HepG2 (cell line): ENCODE measurements around the gene SYVN1. TPM values are rescaled to one million over a fixed set of nuclear protein-coding genes. Genes with fewer than 3 reads are reported as not detected.

Experiments
- ARHGAP35 ChIP-seq: sonication (generic); formaldehyde crosslinking; IDR thresholded peaks from 2 replicates; pipeline ENCODE4 v1.9.0; 2022; ENCODE audit warnings: mild to moderate bottlenecking, inconsistent platforms, moderate library complexity, missing genetic modification reagents, borderline replicate concordance
- ASH2L ChIP-seq: fragments of 300-600, 200-600 bp; sonication (generic); IDR thresholded peaks from 2 replicates; pipeline ENCODE4 v1.7.0; 2017; ENCODE audit warnings: low read depth, mild to moderate bottlenecking, moderate library complexity, mixed read lengths, low read length; ENCODE audit not compliant: insufficient read length
- BRCA1 ChIP-seq: sonication (generic); formaldehyde crosslinking; IDR thresholded peaks from 2 replicates; pipeline ENCODE4 v1.4.0; 2020; ENCODE audit warnings: missing genetic modification reagents
- GATA4 ChIP-seq: sonication (generic); IDR thresholded peaks from 2 replicates; pipeline ENCODE4 v1.6.1; 2016; ENCODE audit warnings: antibody characterized with exemption, low read depth, borderline replicate concordance
- KAT8 ChIP-seq: IDR thresholded peaks from 2 replicates; pipeline ENCODE4 v1.6.1; 2016; ENCODE audit warnings: missing genetic modification reagents, missing compliant biosample characterization
- KLF15 ChIP-seq: sonication (generic); formaldehyde crosslinking; IDR thresholded peaks from 2 replicates; pipeline ENCODE4 v1.8.1; 2023; ENCODE audit warnings: borderline replicate concordance, mild to moderate bottlenecking, inconsistent platforms, missing genetic modification reagents, mixed read lengths
- KMT2A ChIP-seq: sonication (generic); formaldehyde crosslinking; IDR thresholded peaks from 2 replicates; pipeline ENCODE4 v1.4.0; 2020; ENCODE audit warnings: missing genetic modification reagents
- LBX2 ChIP-seq: sonication (generic); formaldehyde crosslinking; IDR thresholded peaks from 2 replicates; pipeline ENCODE4 v1.5.0; 2020; ENCODE audit warnings: missing genetic modification reagents, mild to moderate bottlenecking, borderline replicate concordance
- LCORL ChIP-seq, 2 experiments: fragments of 450-650 bp in 1 of 2; sonication (generic) in 1 of 2; formaldehyde crosslinking in 1 of 2; IDR thresholded peaks; 2 replicates each; pipeline versions ENCODE4 v1.5.0 to v1.6.1; 2017 to 2020; ENCODE audit warnings: antibody characterized with exemption in 1 of 2, missing genetic modification reagents in 1 of 2
- MED1 ChIP-seq: sonication (generic); formaldehyde crosslinking; IDR thresholded peaks from 2 replicates; pipeline ENCODE4 v1.4.0; 2020; ENCODE audit warnings: missing genetic modification reagents
- NFKB2 ChIP-seq: sonication (generic); formaldehyde crosslinking; IDR thresholded peaks from 2 replicates; pipeline ENCODE4 v1.4.0; 2020; ENCODE audit warnings: missing genetic modification reagents, borderline replicate concordance
- NFYB ChIP-seq: sonication (generic); formaldehyde crosslinking; IDR thresholded peaks from 2 replicates; pipeline ENCODE4 v1.4.0; 2020; ENCODE audit warnings: missing genetic modification reagents
- POLR2AphosphoS2 ChIP-seq: IDR thresholded peaks from 2 replicates; pipeline ENCODE4 v1.6.1; 2011; ENCODE audit warnings: low read depth, low read length, improper control_type of control experiment
- RBFOX2 ChIP-seq: fragments of 200-400 bp; formaldehyde crosslinking; IDR thresholded peaks from 2 replicates; pipeline ENCODE4 v1.6.1; 2017; ENCODE audit warnings: low read depth, mild to moderate bottlenecking, low read length
- SP4 ChIP-seq: sonication (generic); formaldehyde crosslinking; IDR thresholded peaks from 2 replicates; pipeline ENCODE4 v1.8.1; 2023; ENCODE audit warnings: mild to moderate bottlenecking, missing genetic modification reagents
- ZBTB1 ChIP-seq: sonication (generic); formaldehyde crosslinking; IDR thresholded peaks from 2 replicates; pipeline ENCODE4 v1.4.0; 2020; ENCODE audit warnings: missing genetic modification reagents, borderline replicate concordance
- ZBTB44 ChIP-seq: sonication (generic); formaldehyde crosslinking; IDR thresholded peaks from 2 replicates; pipeline ENCODE4 v1.4.0; 2020; ENCODE audit warnings: missing genetic modification reagents
- ZFP1 ChIP-seq: IDR thresholded peaks from 2 replicates; pipeline ENCODE4 v1.6.1; 2016
- ZFP36 ChIP-seq: fragments of 150-350 bp; IDR thresholded peaks from 2 replicates; pipeline ENCODE4 v1.6.1; 2018; ENCODE audit warnings: borderline replicate concordance, low read length, low read depth; ENCODE audit not compliant: partially characterized antibody
- ZKSCAN5 ChIP-seq: sonication (generic); formaldehyde crosslinking; IDR thresholded peaks from 2 replicates; pipeline ENCODE4 v1.5.1; 2020; ENCODE audit warnings: mild to moderate bottlenecking, missing genetic modification reagents
- ZNF501 ChIP-seq: sonication (generic); formaldehyde crosslinking; IDR thresholded peaks from 2 replicates; pipeline ENCODE4 v1.5.1; 2020; ENCODE audit warnings: mild to moderate bottlenecking, moderate library complexity, missing genetic modification reagents
- ZNF552 ChIP-seq: sonication (generic); formaldehyde crosslinking; IDR thresholded peaks from 2 replicates; pipeline ENCODE4 v1.9.0; 2022; ENCODE audit warnings: missing genetic modification reagents, mild to moderate bottlenecking, borderline replicate concordance
- ZNF737 ChIP-seq: sonication (generic); formaldehyde crosslinking; IDR thresholded peaks from 2 replicates; pipeline ENCODE4 v1.5.0; 2020; ENCODE audit warnings: missing genetic modification reagents, mild to moderate bottlenecking, borderline replicate concordance
- polyA plus RNA-seq, 8 experiments: library from polyadenylated mRNA; depleted of rRNA in 3 of 8; stranded (reverse) in 7 of 8; unstranded in 1 of 8; fragments of >200 nt; fragmentation: Illumina TruSeq in 4 of 8; extraction: Trizol in 4 of 8; gene quantifications; 2 replicates each; pipeline versions ENCODE4 v1.2.1 to v1.2.3, GENCODE V29; 2011 to 2016; ENCODE audit warnings: low read depth in 4 of 8, missing spikeins in 1 of 8, mixed read lengths in 1 of 8; ENCODE audit not compliant: insufficient read depth in 1 of 8
- total RNA-seq, 5 experiments: library from RNA; depleted of rRNA; stranded (reverse); fragments of >200 nt; fragmentation: Illumina TruSeq; extraction: Trizol; gene quantifications; 2 replicates each; pipeline ENCODE4 v1.2.3, GENCODE V29; 2016; ENCODE audit warnings: low read depth in 1 of 5
- TF ChIP-seq, protein P1 (sequence below): sonication (generic); formaldehyde crosslinking; IDR thresholded peaks from 2 replicates; pipeline ENCODE4 v1.5.0; 2020; ENCODE audit warnings: missing genetic modification reagents

Gene SYVN1
- total and polyA plus RNA-seq, 2 of the 13 experiments (the other 11 are each of a cell fraction or from before 2014, with no cell fraction given) = 10.3 to 22.5 TPM

DNA sequence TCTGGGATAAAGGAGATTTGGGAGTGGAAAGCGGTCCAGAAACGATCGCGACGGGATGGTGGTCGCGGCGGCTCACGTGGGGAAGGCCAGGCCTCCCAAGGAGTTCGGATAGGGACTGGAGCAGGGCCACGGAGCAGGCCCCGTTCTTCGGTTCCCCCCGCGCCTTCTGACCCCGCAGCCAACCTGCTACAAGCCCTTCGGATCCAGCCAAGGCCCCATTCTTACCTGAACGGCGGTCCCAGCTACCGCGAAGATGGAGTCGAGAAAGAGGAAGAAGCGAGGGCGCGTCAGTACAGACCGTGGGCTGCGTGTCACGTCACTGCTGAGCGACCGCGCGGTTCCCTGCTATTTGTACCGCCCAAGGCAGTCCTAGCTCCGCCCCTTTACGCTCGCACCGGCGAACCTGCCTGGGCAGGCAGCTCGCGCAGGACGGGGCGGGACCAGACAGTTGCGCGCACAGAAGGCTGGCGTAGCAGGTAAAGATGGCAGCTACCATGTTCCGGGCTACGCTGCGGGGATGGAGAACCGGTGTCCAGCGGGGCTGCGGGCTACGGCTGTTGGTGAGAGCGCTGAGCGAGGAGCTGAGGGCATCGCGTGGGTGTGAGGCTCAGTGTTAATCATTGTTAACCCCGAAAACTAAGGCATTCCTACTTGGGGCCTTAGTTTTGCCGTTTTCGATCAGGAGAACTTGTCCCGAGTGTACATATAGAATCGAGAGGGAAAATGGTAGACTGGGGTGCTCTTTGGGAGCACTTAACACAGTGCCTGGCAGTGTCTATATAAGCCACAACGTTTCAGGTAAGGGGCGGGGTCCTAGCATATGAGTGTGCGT, 12.2 kb downstream of the SYVN1 start, which contains the start of the genes FAU and MRPL49 (continued):
- TF ChIP-seq RBFOX2 (peak; percentile 97), NFKB2 (peak; percentile 60), ZFP1 (CRISPR knock-in tag) (peak; percentile 67; the same call in 1 of the 2 replicates), ZNF552 (peak; percentile 17; the same call in 1 of the 2 replicates), KAT8 (CRISPR knock-in tag) (peak; percentile 97), NFYB (CRISPR knock-in tag) (peak; percentile 65; the same call in 1 of the 2 replicates), ZNF737 (CRISPR knock-in tag) (peak; percentile 59; the same call in 1 of the 2 replicates), ASH2L (peak; percentile 61), KMT2A (CRISPR knock-in tag) (peak; percentile 90), LBX2 (CRISPR knock-in tag) (peak; percentile 52; the same call in 1 of the 2 replicates), ZFP36 (no peak), MED1 (CRISPR knock-in tag) (peak; percentile 80), GATA4 (peak; percentile 60; the same call in 1 of the 2 replicates), SP4 (peak; percentile 93), ZBTB1 (CRISPR knock-in tag) (no peak), ZBTB44 (0 out of 2 replicates have a peak, but pooled peaks have one; percentile 45), ZKSCAN5 (CRISPR knock-in tag) (peak; percentile 82), BRCA1 (CRISPR knock-in tag) (no peak), ARHGAP35 (no peak), POLR2AphosphoS2 (peak; percentile 86; the same call in 1 of the 2 replicates), KLF15 (CRISPR knock-in tag) (peak; percentile 60; the same call in 1 of the 2 replicates), LCORL (IDR thresholded peaks at IDR 0.05) (no peak), LCORL (CRISPR knock-in tag; IDR thresholded peaks at IDR 0.05) (0 out of 2 replicates have a peak, but pooled peaks have one; percentile 21), ZNF501 (CRISPR knock-in tag) (peak; percentile 81)
- TF ChIP-seq, protein P1, sequence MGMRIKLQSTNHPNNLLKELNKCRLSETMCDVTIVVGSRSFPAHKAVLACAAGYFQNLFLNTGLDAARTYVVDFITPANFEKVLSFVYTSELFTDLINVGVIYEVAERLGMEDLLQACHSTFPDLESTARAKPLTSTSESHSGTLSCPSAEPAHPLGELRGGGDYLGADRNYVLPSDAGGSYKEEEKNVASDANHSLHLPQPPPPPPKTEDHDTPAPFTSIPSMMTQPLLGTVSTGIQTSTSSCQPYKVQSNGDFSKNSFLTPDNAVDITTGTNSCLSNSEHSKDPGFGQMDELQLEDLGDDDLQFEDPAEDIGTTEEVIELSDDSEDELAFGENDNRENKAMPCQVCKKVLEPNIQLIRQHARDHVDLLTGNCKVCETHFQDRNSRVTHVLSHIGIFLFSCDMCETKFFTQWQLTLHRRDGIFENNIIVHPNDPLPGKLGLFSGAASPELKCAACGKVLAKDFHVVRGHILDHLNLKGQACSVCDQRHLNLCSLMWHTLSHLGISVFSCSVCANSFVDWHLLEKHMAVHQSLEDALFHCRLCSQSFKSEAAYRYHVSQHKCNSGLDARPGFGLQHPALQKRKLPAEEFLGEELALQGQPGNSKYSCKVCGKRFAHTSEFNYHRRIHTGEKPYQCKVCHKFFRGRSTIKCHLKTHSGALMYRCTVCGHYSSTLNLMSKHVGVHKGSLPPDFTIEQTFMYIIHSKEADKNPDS (CRISPR knock-in tag) = no peak
